SK-N-SH (cell line): Measurements from ENCODE around the gene CLCN6. TPM values are rescaled to one million over a fixed set of nuclear protein-coding genes. Genes with fewer than 3 reads are reported as not detected.

Experiments
- CTCF ChIA-PET: fragments of 300-600, 350-600 bp; formaldehyde crosslinking; extraction: SDS; loops from one replicate; lab custom pipeline; 2021; lab: Yijun Ruan, JAX
- POLR2A ChIA-PET: fragments of 350-600 bp; sonication (Branson Sonifier 250); formaldehyde crosslinking; extraction: SDS; loops from one replicate; lab custom pipeline; 2020; ENCODE audit warnings: antibody characterized with exemption, inconsistent platforms; lab: Yijun Ruan, JAX
- DNase-seq: peaks from one replicate; pipeline ENCODE4 v3.0.0; 2012
- H2AFZ ChIP-seq: fragments of 200-600 bp; sonication (generic); 2 replicates; pipeline ENCODE4 v1.8.1; 2016; ENCODE audit warnings: antibody characterized with exemption, mild to moderate bottlenecking, low read depth
- H3F3A ChIP-seq: fragments of 200-600 bp; sonication (generic); replicated peaks from 2 replicates; pipeline ENCODE3; 2016; ENCODE audit warnings: antibody characterized with exemption, mild to moderate bottlenecking; ENCODE audit not compliant: insufficient read depth
- H3K27ac ChIP-seq, 2 experiments: fragments of 200-500 bp in 1 of 2; fragments of 200-600 bp in 1 of 2; sonication (Bioruptor generic) in 1 of 2; sonication (generic), shearing (Covaris generic) in 1 of 2; 2 replicates each; pipeline versions ENCODE4 v1.5.1 to v1.6.1; 2014 to 2016; ENCODE audit warnings: low read depth in 2 of 2, inconsistent platforms in 1 of 2, low read length in 1 of 2, mild to moderate bottlenecking in 1 of 2, mixed read lengths in 1 of 2
- H3K27me3 ChIP-seq: fragments of 200-600 bp; sonication (generic), shearing (Covaris generic); 2 replicates; pipeline ENCODE4 v1.6.1; 2016; ENCODE audit warnings: mixed run types; ENCODE audit not compliant: insufficient read depth
- H3K36me3 ChIP-seq, 2 experiments: fragments of 200-500 bp in 1 of 2; fragments of 200-600 bp in 1 of 2; sonication (Bioruptor generic) in 1 of 2; sonication (generic) in 1 of 2; replicated peaks in 1 of 2; 2 replicates each; pipeline versions ENCODE3 to v1.5.1; 2014 to 2016; ENCODE audit warnings: low read length in 1 of 2, mild to moderate bottlenecking in 1 of 2; ENCODE audit not compliant: insufficient read depth in 2 of 2, control insufficient read depth in 1 of 2
- H3K4me1 ChIP-seq, 2 experiments: fragments of 200-500 bp in 1 of 2; fragments of 200-600 bp in 1 of 2; sonication (Bioruptor generic) in 1 of 2; sonication (generic), shearing (Covaris generic) in 1 of 2; 2 replicates each; pipeline versions ENCODE4 v1.5.1 to v1.6.1; 2014 to 2016; ENCODE audit warnings: low read depth in 1 of 2, low read length in 1 of 2, mixed run types in 1 of 2; ENCODE audit not compliant: insufficient read depth in 2 of 2, control insufficient read depth in 1 of 2
- H3K4me2 ChIP-seq: fragments of 200-600 bp; sonication (generic), shearing (Covaris generic); 2 replicates; pipeline ENCODE4 v1.6.1; 2017; ENCODE audit warnings: mixed run types
- H3K4me3 ChIP-seq, 2 experiments: fragments of 200-500 bp in 1 of 2; fragments of 200-600 bp in 1 of 2; sonication (Bioruptor generic) in 1 of 2; sonication (generic), shearing (Covaris generic) in 1 of 2; 2 replicates each; pipeline versions ENCODE4 v1.5.1 to v1.8.1; 2014 to 2016; ENCODE audit warnings: low read depth in 2 of 2, inconsistent platforms in 1 of 2, low read length in 1 of 2, mild to moderate bottlenecking in 1 of 2, mixed read lengths in 1 of 2, moderate library complexity in 1 of 2
- H3K79me2 ChIP-seq: fragments of 200-600 bp; sonication (generic); 2 replicates; pipeline ENCODE4 v1.8.1; 2017; ENCODE audit warnings: mild to moderate bottlenecking; ENCODE audit not compliant: insufficient read depth
- H3K9ac ChIP-seq: fragments of 200-600 bp; sonication (generic); 2 replicates; pipeline ENCODE4 v1.6.1; 2017; ENCODE audit warnings: mixed run types
- H3K9me2 ChIP-seq: fragments of 200-600 bp; sonication (generic); 2 replicates; pipeline ENCODE4 v1.6.1; 2017; ENCODE audit warnings: mixed run types
- H3K9me3 ChIP-seq: fragments of 200-600 bp; sonication (generic); 2 replicates; pipeline ENCODE4 v1.6.1; 2017; ENCODE audit warnings: mixed run types, mild to moderate bottlenecking, moderate library complexity
- H4K20me1 ChIP-seq: fragments of 200-600 bp; sonication (generic); 2 replicates; pipeline ENCODE4 v1.6.1; 2017; ENCODE audit warnings: mild to moderate bottlenecking, mixed run types; ENCODE audit not compliant: insufficient read depth
- CHD2 ChIP-seq: fragments of 150-350 bp; IDR thresholded peaks from 2 replicates; pipeline ENCODE4 v1.6.1; 2018; ENCODE audit warnings: low read length; ENCODE audit not compliant: partially characterized antibody
- CTCF ChIP-seq: fragments of 200-600 bp; sonication (generic); IDR thresholded peaks from 2 replicates; pipeline ENCODE4 v1.6.1; 2017; ENCODE audit warnings: antibody characterized with exemption, mild to moderate bottlenecking, moderate library complexity
- FOXM1 ChIP-seq: IDR thresholded peaks from 2 replicates; pipeline ENCODE4 v1.4.0; 2012; ENCODE audit warnings: low read depth, mild to moderate bottlenecking
- GABPA ChIP-seq: IDR thresholded peaks from 2 replicates; pipeline ENCODE4 v1.4.0; 2012; ENCODE audit warnings: low read depth, mild to moderate bottlenecking
- NFIC ChIP-seq: IDR thresholded peaks from 2 replicates; pipeline ENCODE4 v1.4.0; 2012; ENCODE audit warnings: borderline replicate concordance
- RAD21 ChIP-seq: IDR thresholded peaks from 2 replicates; pipeline ENCODE4 v1.6.1; 2012; ENCODE audit warnings: mild to moderate bottlenecking, low read length
- RFX5 ChIP-seq: IDR thresholded peaks from 2 replicates; pipeline ENCODE4 v1.6.1; 2012; ENCODE audit warnings: mild to moderate bottlenecking, improper control_type of control experiment, low read length
- RXRA ChIP-seq: IDR thresholded peaks from 2 replicates; pipeline ENCODE4 v1.4.0; 2012; ENCODE audit warnings: low read depth, mild to moderate bottlenecking, borderline replicate concordance
- SIN3A ChIP-seq: IDR thresholded peaks from 2 replicates; pipeline ENCODE4 v1.6.1; 2012; ENCODE audit warnings: low read depth, mild to moderate bottlenecking, low read length, moderate library complexity, borderline replicate concordance
- SMC3 ChIP-seq: IDR thresholded peaks from 2 replicates; pipeline ENCODE4 v1.6.1; 2012; ENCODE audit warnings: low read depth, low read length, improper control_type of control experiment
- TAF1 ChIP-seq: IDR thresholded peaks from 2 replicates; pipeline ENCODE4 v1.6.1; 2012; ENCODE audit warnings: low read depth, mild to moderate bottlenecking, low read length, moderate library complexity, borderline replicate concordance
- TCF12 ChIP-seq: IDR thresholded peaks from 2 replicates; pipeline ENCODE4 v1.4.0; 2012
- YY1 ChIP-seq: IDR thresholded peaks from 2 replicates; pipeline ENCODE4 v1.4.0; 2012; ENCODE audit warnings: low read depth, mild to moderate bottlenecking
- WGBS: methylation state at CpG from one replicate; pipeline ENCODE4 v1.1.6; 2017; ENCODE audit warnings: low lambda C conversion rate; 5-methylcytosine and 5-hydroxymethylcytosine counted together
- polyA plus RNA-seq, 3 experiments: library from polyadenylated mRNA; depleted of rRNA; stranded (reverse); fragments of >200 nt; gene quantifications; 2 replicates each; pipeline ENCODE4 v1.2.3, GENCODE V29; 2012
- TF ChIP-seq, protein P1 (sequence below): fragments of 150-350 bp; IDR thresholded peaks from 2 replicates; pipeline ENCODE4 v1.6.1; 2017; ENCODE audit warnings: antibody characterized with exemption, low read length, low read depth, borderline replicate concordance
- TF ChIP-seq, protein P2 (sequence below): IDR thresholded peaks from 2 replicates; pipeline ENCODE4 v1.6.1; 2012; ENCODE audit warnings: mild to moderate bottlenecking, low read depth, low read length, moderate library complexity
- TF ChIP-seq, protein P3 (sequence below): IDR thresholded peaks from 2 replicates; pipeline ENCODE4 v1.4.0; 2012; ENCODE audit warnings: low read depth, borderline replicate concordance
- TF ChIP-seq, protein P4 (sequence below): IDR thresholded peaks from 2 replicates; pipeline ENCODE4; 2012

Gene CLCN6
- polyA plus RNA-seq, 1 of the 3 experiments (the other 2 are of a cell fraction), result 7.4 TPM

GRCh38 chr1:11805422-11806306 is at the start of gene CLCN6, which contains the start of gene MTHFR (continued):
- TF ChIP-seq CTCF (no peak), GABPA (peak; percentile 94), RAD21 (no peak), SIN3A (peak; percentile 30; the same call in 1 of the 2 replicates), YY1 (peak; percentile 91), CHD2 (peak; percentile 69), FOXM1 (no peak), NFIC (no peak; the same call in 1 of the 2 replicates)
- TF ChIP-seq, protein P1, sequence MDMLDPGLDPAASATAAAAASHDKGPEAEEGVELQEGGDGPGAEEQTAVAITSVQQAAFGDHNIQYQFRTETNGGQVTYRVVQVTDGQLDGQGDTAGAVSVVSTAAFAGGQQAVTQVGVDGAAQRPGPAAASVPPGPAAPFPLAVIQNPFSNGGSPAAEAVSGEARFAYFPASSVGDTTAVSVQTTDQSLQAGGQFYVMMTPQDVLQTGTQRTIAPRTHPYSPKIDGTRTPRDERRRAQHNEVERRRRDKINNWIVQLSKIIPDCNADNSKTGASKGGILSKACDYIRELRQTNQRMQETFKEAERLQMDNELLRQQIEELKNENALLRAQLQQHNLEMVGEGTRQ, result peak; percentile 100
- TF ChIP-seq, protein P2, sequence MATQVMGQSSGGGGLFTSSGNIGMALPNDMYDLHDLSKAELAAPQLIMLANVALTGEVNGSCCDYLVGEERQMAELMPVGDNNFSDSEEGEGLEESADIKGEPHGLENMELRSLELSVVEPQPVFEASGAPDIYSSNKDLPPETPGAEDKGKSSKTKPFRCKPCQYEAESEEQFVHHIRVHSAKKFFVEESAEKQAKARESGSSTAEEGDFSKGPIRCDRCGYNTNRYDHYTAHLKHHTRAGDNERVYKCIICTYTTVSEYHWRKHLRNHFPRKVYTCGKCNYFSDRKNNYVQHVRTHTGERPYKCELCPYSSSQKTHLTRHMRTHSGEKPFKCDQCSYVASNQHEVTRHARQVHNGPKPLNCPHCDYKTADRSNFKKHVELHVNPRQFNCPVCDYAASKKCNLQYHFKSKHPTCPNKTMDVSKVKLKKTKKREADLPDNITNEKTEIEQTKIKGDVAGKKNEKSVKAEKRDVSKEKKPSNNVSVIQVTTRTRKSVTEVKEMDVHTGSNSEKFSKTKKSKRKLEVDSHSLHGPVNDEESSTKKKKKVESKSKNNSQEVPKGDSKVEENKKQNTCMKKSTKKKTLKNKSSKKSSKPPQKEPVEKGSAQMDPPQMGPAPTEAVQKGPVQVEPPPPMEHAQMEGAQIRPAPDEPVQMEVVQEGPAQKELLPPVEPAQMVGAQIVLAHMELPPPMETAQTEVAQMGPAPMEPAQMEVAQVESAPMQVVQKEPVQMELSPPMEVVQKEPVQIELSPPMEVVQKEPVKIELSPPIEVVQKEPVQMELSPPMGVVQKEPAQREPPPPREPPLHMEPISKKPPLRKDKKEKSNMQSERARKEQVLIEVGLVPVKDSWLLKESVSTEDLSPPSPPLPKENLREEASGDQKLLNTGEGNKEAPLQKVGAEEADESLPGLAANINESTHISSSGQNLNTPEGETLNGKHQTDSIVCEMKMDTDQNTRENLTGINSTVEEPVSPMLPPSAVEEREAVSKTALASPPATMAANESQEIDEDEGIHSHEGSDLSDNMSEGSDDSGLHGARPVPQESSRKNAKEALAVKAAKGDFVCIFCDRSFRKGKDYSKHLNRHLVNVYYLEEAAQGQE, result no peak

DNA sequence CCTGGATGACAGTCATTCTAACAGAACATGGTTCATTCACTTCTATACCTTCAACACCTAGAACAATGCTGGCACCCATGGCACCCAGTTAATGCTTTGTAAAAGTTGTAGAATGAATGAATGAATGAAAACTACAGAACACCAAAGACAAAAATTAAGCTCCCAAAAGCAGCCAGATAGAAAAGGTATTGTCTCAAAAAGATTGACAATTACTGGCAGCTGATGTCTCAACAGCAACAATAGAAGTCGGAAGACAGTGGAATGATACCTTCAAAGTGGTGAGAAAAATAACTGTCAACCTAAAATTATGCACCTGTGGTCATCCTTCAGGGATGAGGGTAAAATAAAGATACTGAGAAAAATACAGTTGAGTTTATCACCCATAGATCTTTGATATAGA is 48.9 kb upstream of the CLCN6 start:
- no peak overlapping the region for H2AFZ ChIP-seq
- POLR2A ChIA-PET, result no interaction called here
- WGBS, result 74% methylated on average over 1 of the region's 1 CpG
- no peaks in the 10 kb centered on the region for H3K9me2 ChIP-seq
- H3K36me3 ChIP-seq, result no peaks in the 10 kb centered on the region
- no peaks in the 10 kb centered on the region for H3K9me3 ChIP-seq
- H3K9ac ChIP-seq, result no peak overlapping the region
- H3K79me2 ChIP-seq, result no peaks in the 10 kb centered on the region
- H3K4me1 ChIP-seq, result no peaks in the 10 kb centered on the region; a peak in 1 of 4 replicates
- H3K4me2 ChIP-seq, result no peak overlapping the region
- TF ChIP-seq, protein P3, sequence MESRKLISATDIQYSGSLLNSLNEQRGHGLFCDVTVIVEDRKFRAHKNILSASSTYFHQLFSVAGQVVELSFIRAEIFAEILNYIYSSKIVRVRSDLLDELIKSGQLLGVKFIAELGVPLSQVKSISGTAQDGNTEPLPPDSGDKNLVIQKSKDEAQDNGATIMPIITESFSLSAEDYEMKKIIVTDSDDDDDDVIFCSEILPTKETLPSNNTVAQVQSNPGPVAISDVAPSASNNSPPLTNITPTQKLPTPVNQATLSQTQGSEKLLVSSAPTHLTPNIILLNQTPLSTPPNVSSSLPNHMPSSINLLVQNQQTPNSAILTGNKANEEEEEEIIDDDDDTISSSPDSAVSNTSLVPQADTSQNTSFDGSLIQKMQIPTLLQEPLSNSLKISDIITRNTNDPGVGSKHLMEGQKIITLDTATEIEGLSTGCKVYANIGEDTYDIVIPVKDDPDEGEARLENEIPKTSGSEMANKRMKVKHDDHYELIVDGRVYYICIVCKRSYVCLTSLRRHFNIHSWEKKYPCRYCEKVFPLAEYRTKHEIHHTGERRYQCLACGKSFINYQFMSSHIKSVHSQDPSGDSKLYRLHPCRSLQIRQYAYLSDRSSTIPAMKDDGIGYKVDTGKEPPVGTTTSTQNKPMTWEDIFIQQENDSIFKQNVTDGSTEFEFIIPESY, result no peak
- no peak for TF ChIP-seq SMC3
- TF ChIP-seq RFX5, result no peak
- no peak for TF ChIP-seq TCF12
- no peak for TF ChIP-seq RXRA
- no peak for TF ChIP-seq TAF1
- TF ChIP-seq, protein P4, sequence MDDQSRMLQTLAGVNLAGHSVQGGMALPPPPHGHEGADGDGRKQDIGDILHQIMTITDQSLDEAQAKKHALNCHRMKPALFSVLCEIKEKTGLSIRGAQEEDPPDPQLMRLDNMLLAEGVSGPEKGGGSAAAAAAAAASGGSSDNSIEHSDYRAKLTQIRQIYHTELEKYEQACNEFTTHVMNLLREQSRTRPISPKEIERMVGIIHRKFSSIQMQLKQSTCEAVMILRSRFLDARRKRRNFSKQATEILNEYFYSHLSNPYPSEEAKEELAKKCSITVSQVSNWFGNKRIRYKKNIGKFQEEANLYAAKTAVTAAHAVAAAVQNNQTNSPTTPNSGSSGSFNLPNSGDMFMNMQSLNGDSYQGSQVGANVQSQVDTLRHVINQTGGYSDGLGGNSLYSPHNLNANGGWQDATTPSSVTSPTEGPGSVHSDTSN, result no peak
- no peak overlapping the region for H3K4me3 ChIP-seq
- no peaks in the 10 kb centered on the region for H4K20me1 ChIP-seq
- H3K27me3 ChIP-seq, result no peaks in the 10 kb centered on the region
- DNase-seq, result no peak
- H3K27ac ChIP-seq, result no peak overlapping the region
- H3F3A ChIP-seq, result no peaks in the 10 kb centered on the region
- CTCF ChIA-PET, result interaction anchor here (0.6 kb wide), 1 partner anchor 9 kb away, joined by 3 read pairs; no protein-coding TSS in a partner anchor
